Keratinocyte (primary cell): ENCODE measurements around the gene NPSR1. TPM values are rescaled to one million over a fixed set of nuclear protein-coding genes. Genes with fewer than 3 reads are reported as not detected.

Experiments used
- DNase-seq: peaks from one replicate; pipeline ENCODE4 v3.0.0-alpha.2; 2011; ENCODE audit warnings: low read depth, missing footprints, low spot score
- FAIRE-seq: peaks from 2 replicates; lab custom pipeline; 2011; peaks lifted over from hg19 to GRCh38; lab: Jason Lieb, UNC
- H2AFZ ChIP-seq: 2 replicates; pipeline ENCODE4 v1.6.0; 2012; ENCODE audit warnings: low read length, control low read depth, inconsistent platforms; ENCODE audit not compliant: control insufficient read depth
- H3K27ac ChIP-seq: 2 replicates; pipeline ENCODE4 v1.5.1; 2011; ENCODE audit warnings: low read length; ENCODE audit not compliant: control insufficient read depth, insufficient read depth
- H3K27me3 ChIP-seq: 3 replicates; pipeline ENCODE4 v1.6.0; 2011; ENCODE audit warnings: low read length; ENCODE audit not compliant: control insufficient read depth, insufficient read depth; ENCODE audit errors: extremely low read depth
- H3K36me3 ChIP-seq, 2 experiments: 2 replicates in 1 of 2; 3 replicates in 1 of 2; pipeline ENCODE4 v1.5.1; 2011; ENCODE audit warnings: low read length in 2 of 2, mild to moderate bottlenecking in 1 of 2; ENCODE audit not compliant: control insufficient read depth in 2 of 2, insufficient read depth in 2 of 2; ENCODE audit errors: extremely low read depth in 1 of 2
- H3K4me1 ChIP-seq: 3 replicates; pipeline ENCODE4 v1.5.1; 2011; ENCODE audit warnings: low read length; ENCODE audit not compliant: control insufficient read depth, insufficient read depth; ENCODE audit errors: extremely low read depth
- H3K4me2 ChIP-seq: 3 replicates; pipeline ENCODE4 v1.6.0; 2011; ENCODE audit warnings: low read depth, low read length; ENCODE audit not compliant: control insufficient read depth, insufficient read depth; ENCODE audit errors: extremely low read depth
- H3K4me3 ChIP-seq, 3 experiments: fragments of 200-600 bp in 1 of 3; sonication (generic) in 1 of 3; 2 replicates in 2 of 3; 3 replicates in 1 of 3; pipeline ENCODE4 v1.5.1; 2011 to 2016; ENCODE audit warnings: low read length in 3 of 3, mild to moderate bottlenecking in 3 of 3, control low read depth in 2 of 3, inconsistent platforms in 1 of 3, low read depth in 1 of 3, mixed read lengths in 1 of 3, mixed run types in 1 of 3, moderate library complexity in 1 of 3; ENCODE audit not compliant: control insufficient read depth in 2 of 3, insufficient read depth in 2 of 3; ENCODE audit errors: extremely low read depth in 1 of 3
- H3K79me2 ChIP-seq: 2 replicates; pipeline ENCODE4 v1.6.0; 2012; ENCODE audit warnings: low read length; ENCODE audit not compliant: control insufficient read depth, insufficient read depth
- H3K9ac ChIP-seq: 3 replicates; pipeline ENCODE4 v1.6.0; 2011; ENCODE audit warnings: low read length; ENCODE audit not compliant: control insufficient read depth, insufficient read depth; ENCODE audit errors: extremely low read depth
- H3K9me1 ChIP-seq: 3 replicates; pipeline ENCODE4 v1.6.0; 2011; ENCODE audit warnings: low read length; ENCODE audit not compliant: control insufficient read depth, insufficient read depth; ENCODE audit errors: extremely low read depth
- H3K9me3 ChIP-seq: 2 replicates; pipeline ENCODE4 v1.5.1; 2012; ENCODE audit warnings: low read depth, low read length; ENCODE audit not compliant: control insufficient read depth
- H4K20me1 ChIP-seq: 3 replicates; pipeline ENCODE4 v1.6.0; 2011; ENCODE audit warnings: low read length; ENCODE audit not compliant: control insufficient read depth, insufficient read depth; ENCODE audit errors: extremely low read depth
- EZH2 ChIP-seq: IDR thresholded peaks from one replicate; pipeline ENCODE4 v1.6.1; 2012; ENCODE audit warnings: inconsistent platforms, mild to moderate bottlenecking, low read length, moderate library complexity
- dilution Hi-C: fragments of 300-500 bp; cut with MboI; formaldehyde crosslinking; loops from one replicate; pipeline ENCODE4 v1.7.0; 2020; ENCODE audit warnings: low sequenced_read_pairs; ENCODE audit not compliant: extremely low pct_ligation_motif_present
- polyA plus RNA-seq, 5 experiments: library from polyadenylated mRNA; depleted of rRNA in 3 of 5; stranded (reverse) in 3 of 5; stranded (forward) in 1 of 5; unstranded in 1 of 5; fragments of >200 nt; gene quantifications; 1 replicate in 1 of 5; 2 replicates in 3 of 5; 3 replicates in 1 of 5; pipeline versions ENCODE4 v1.2.1 to v1.2.3, GENCODE V29; 2011 to 2012; ENCODE audit warnings: missing spikeins in 2 of 5, low read depth in 1 of 5, low replicate concordance in 1 of 5
- TF ChIP-seq, protein P1 (sequence below), 3 experiments: IDR thresholded peaks in 1 of 3; conservative IDR thresholded peaks in 1 of 3; optimal IDR thresholded peaks in 1 of 3; 2 replicates in 2 of 3; 3 replicates in 1 of 3; pipeline versions ENCODE3 to v1.5.1; 2011; ENCODE audit warnings: low read length in 3 of 3, mild to moderate bottlenecking in 3 of 3, moderate library complexity in 2 of 3, control low read depth in 1 of 3, inconsistent platforms in 1 of 3; ENCODE audit not compliant: insufficient read depth in 2 of 3; ENCODE audit errors: extremely low read depth in 1 of 3

Gene NPSR1
- polyA plus RNA-seq, 1 donor (not counting 4 experiments of a cell fraction or from before 2014, with no cell fraction given) = not detected

DNA sequence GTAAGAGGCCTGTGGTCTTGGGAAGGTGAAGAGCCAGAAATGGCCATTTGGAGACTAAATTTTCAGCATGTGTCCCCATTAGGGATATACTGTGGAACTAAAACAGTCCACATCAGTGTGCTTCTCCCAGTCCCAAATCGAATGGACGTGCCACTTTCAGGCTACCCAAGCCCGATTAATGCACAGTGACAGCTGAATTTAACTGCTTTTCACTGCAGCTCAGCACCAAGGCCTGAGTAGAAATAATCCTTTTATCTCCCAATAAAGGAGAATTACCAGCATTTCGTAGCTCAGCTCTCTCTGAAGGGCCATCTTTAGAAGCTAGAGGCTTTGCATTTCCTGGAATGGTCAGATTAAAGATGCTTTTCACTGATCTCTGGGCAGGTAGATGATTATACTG, 183.3 kb downstream of the NPSR1 start:
- H3K27ac ChIP-seq = no peak overlapping the region
- H2AFZ ChIP-seq = no peak overlapping the region
- no peaks in the 10 kb centered on the region for H3K27me3 ChIP-seq
- no peaks in the 10 kb centered on the region for H3K9me1 ChIP-seq
- no peak overlapping the region for H3K9ac ChIP-seq
- dilution Hi-C loops = no loop called here
- TF ChIP-seq, protein P1, sequence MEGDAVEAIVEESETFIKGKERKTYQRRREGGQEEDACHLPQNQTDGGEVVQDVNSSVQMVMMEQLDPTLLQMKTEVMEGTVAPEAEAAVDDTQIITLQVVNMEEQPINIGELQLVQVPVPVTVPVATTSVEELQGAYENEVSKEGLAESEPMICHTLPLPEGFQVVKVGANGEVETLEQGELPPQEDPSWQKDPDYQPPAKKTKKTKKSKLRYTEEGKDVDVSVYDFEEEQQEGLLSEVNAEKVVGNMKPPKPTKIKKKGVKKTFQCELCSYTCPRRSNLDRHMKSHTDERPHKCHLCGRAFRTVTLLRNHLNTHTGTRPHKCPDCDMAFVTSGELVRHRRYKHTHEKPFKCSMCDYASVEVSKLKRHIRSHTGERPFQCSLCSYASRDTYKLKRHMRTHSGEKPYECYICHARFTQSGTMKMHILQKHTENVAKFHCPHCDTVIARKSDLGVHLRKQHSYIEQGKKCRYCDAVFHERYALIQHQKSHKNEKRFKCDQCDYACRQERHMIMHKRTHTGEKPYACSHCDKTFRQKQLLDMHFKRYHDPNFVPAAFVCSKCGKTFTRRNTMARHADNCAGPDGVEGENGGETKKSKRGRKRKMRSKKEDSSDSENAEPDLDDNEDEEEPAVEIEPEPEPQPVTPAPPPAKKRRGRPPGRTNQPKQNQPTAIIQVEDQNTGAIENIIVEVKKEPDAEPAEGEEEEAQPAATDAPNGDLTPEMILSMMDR (optimal IDR thresholded peaks at IDR 0.05 in 1 of 3, IDR thresholded peaks at IDR 0.05 in 1 of 3, conservative IDR thresholded peaks at IDR 0.05 in 1 of 3; ENCODE audit: extremely low read depth in 1 of 3, insufficient read depth in 2 of 3, low read length in 3 of 3) = no peak
- no peak for TF ChIP-seq EZH2
- H3K36me3 ChIP-seq = no peaks in the 10 kb centered on the region
- FAIRE-seq = no peak
- H3K4me3 ChIP-seq = no peak overlapping the region
- no peak overlapping the region for H3K4me2 ChIP-seq
- no peaks in the 10 kb centered on the region for H3K79me2 ChIP-seq
- no peak for DNase-seq
- H4K20me1 ChIP-seq = no peaks in the 10 kb centered on the region
- no peaks in the 10 kb centered on the region for H3K9me3 ChIP-seq
- H3K4me1 ChIP-seq = peaks cover 4% of the 10 kb centered on the region

DNA sequence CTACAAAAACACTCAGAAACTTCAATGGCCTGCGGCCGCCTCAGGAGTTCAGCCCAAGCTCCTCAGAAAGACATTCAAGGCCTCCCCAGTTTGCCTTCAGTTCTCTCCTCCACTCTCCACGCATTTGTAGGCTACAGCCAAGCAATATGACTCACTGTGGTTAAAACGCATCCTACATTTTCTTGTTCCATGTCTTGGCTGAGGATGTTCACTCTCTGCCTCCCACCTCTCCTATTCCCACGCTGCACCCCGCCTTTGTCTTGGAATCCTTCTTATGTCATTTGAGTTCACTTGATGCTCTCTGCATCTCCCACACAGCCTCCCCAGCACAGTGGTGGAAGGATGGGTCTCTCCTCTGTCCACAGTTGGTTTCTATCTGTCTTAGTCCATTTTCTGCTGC, 184.8 kb downstream of the NPSR1 start:
- no peaks in the 10 kb centered on the region for H3K9me1 ChIP-seq
- no peaks in the 10 kb centered on the region for H3K27me3 ChIP-seq
- DNase-seq = no peak
- no peaks in the 10 kb centered on the region for H3K9me3 ChIP-seq
- H3K79me2 ChIP-seq = no peaks in the 10 kb centered on the region
- no peak overlapping the region for H3K4me2 ChIP-seq
- H3K36me3 ChIP-seq = no peaks in the 10 kb centered on the region
- TF ChIP-seq EZH2 = no peak
- TF ChIP-seq, protein P1 (optimal IDR thresholded peaks at IDR 0.05 in 1 of 3, IDR thresholded peaks at IDR 0.05 in 1 of 3, conservative IDR thresholded peaks at IDR 0.05 in 1 of 3; ENCODE audit: extremely low read depth in 1 of 3, insufficient read depth in 2 of 3, low read length in 3 of 3) = no peak
- H4K20me1 ChIP-seq = no peaks in the 10 kb centered on the region
- H3K27ac ChIP-seq = no peak overlapping the region
- H3K4me1 ChIP-seq = peaks cover 3% of the 10 kb centered on the region
- H2AFZ ChIP-seq = no peak overlapping the region
- H3K4me3 ChIP-seq = no peak overlapping the region
- dilution Hi-C loops = no loop called here
- FAIRE-seq = no peak
- H3K9ac ChIP-seq = no peak overlapping the region
